Forelimb muscle (tissue), 1 donor: Measurements from ENCODE around the gene CDHR5. TPM values are rescaled to one million over a fixed set of nuclear protein-coding genes. Genes with fewer than 3 reads are reported as not detected.

Experiments used
- DNase-seq: peaks from one replicate; pipeline ENCODE4 v3.0.0-alpha.2; 2013; ENCODE audit warnings: low read depth
- polyA plus RNA-seq: library from polyadenylated mRNA; unstranded; fragments of 120-200 nt; gene quantifications from one replicate; pipeline ENCODE4 v1.2.1, GENCODE V29; 2013; ENCODE audit not compliant: insufficient read length

CDHR5 gene
- polyA plus RNA-seq, 1 donor, result 1.9 TPM

GRCh38 chr11:611001-611996, 13.5 kb downstream of the CDHR5 start:
- DNase-seq, result no peak

GRCh38 chr11:610146-610801, 14.5 kb downstream of the CDHR5 start:
- no peak for DNase-seq

GRCh38 chr11:609341-609811, 15.4 kb downstream of the CDHR5 start:
- DNase-seq, result no peak

GRCh38 chr11:608791-609251, 15.9 kb downstream of the CDHR5 start:
- no peak for DNase-seq

GRCh38 chr11:607971-608659, 16.6 kb downstream of the CDHR5 start:
- DNase-seq, result no peak

GRCh38 chr11:607020-607780, 17.6 kb downstream of the CDHR5 start:
- DNase-seq, result no peak

- DNase-seq, result no peak
Observed at GRCh38 chr11:606245-606644, 18.5 kb downstream of the CDHR5 start.

GRCh38 chr11:605286-606129, 19.2 kb downstream of the CDHR5 start:
- DNase-seq, result no peak

GRCh38 chr11:603154-603553, 21.6 kb downstream of the CDHR5 start:
- no peak for DNase-seq

GRCh38 chr11:601573-602245, 23.0 kb downstream of the CDHR5 start:
- DNase-seq, result no peak

GRCh38 chr11:598005-598680, 26.6 kb downstream of the CDHR5 start:
- no peak for DNase-seq

GRCh38 chr11:597166-597725, 27.5 kb downstream of the CDHR5 start:
- DNase-seq, result no peak

GRCh38 chr11:596374-596773, 28.4 kb downstream of the CDHR5 start:
- DNase-seq, result no peak

GRCh38 chr11:595400-595799, 29.4 kb downstream of the CDHR5 start:
- DNase-seq, result no peak

- no peak for DNase-seq
Observed at GRCh38 chr11:593347-593746, 31.4 kb downstream of the CDHR5 start.

GRCh38 chr11:592918-593317, 31.8 kb downstream of the CDHR5 start:
- no peak for DNase-seq

- DNase-seq, result no peak
Observed at GRCh38 chr11:592501-592900, 32.3 kb downstream of the CDHR5 start.

- no peak for DNase-seq
Observed at GRCh38 chr11:590997-591396, 33.8 kb downstream of the CDHR5 start.

GRCh38 chr11:589798-590197, 35.0 kb downstream of the CDHR5 start:
- no peak for DNase-seq
